Activated T-cell treated with anti-CD3 and anti-CD28 coated beads for 24 hours (primary cell): ENCODE data around the gene NOTCH4.

Experiments
- DNase-seq: peaks from one replicate; pipeline ENCODE4 v3.0.0-alpha.2; 2020; ENCODE audit warnings: low read depth

The NOTCH4 gene

DNA sequence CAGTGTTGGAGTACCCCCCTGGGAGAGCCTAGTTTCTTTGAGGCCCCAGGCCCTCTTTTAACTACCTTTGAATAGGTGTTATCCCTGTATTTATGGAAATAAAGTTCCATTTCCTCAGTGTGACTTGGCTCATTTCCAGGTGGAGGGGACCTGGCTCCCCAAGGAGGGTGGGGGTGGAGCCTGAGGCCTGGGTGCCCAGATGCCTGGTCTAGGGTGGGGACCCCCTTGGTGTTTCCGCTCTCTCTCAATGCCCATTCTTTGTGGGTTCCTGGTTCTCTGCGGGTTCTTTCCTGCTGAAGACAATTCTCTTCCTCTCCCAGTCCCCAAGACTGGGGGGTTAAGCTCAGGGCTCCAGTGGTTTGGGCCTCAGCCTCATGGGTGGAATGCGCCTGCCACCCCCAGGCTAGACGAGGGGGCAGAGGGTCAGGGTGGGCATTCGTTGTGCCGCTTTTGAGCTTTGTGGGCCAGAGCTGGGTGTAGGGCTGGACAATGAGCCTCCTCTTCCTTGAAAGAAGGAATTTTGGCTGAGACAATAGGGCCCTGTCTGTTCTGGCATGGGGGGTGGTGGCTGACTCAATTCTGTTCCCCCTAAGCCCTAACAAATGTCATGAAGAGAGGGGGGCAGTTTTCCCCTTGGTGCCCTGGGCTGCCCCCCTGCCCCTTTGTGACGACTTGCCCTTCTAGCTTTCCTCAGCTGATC is 60.2 kb downstream of the NOTCH4 start:
- no peak for DNase-seq

DNA sequence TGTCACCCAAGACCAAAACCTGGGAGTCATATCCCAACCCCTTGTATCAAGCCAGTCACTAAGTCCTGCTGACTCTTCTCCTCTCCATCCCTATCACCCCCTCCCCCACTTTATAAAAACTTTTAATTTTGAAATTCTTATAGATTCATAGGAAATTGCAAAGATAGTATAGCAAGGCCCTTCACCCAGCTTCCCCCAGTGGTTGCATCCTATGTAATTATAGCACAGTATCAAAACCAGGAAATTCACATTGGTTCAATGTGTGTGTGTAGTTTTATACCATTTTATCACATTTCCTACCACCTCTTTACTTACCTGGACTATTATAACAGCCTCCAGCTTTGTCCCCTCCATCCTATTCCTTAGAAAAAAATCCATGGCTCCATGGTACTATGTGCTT is 65.8 kb downstream of the NOTCH4 start:
- no peak for DNase-seq

DNA sequence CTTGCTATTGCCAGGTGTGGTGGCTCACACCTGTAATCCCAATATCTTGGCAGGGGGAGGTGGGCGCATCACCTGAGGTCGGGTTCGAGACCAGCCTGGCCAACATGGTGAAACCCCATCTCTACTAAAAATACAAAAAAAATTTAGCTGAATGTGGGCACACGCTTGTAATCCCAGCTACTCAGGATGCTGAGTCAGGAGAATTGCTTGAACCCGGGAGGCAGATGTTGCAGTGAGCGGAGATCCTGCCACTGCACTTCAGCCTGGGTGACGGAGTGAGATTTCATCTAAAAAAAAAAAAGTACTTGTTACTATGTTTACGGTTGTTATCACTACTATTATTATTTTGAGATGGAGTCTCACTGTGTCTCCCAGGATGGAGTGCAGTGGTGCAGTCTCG is 67.0 kb downstream of the NOTCH4 start:
- no peak for DNase-seq

DNA sequence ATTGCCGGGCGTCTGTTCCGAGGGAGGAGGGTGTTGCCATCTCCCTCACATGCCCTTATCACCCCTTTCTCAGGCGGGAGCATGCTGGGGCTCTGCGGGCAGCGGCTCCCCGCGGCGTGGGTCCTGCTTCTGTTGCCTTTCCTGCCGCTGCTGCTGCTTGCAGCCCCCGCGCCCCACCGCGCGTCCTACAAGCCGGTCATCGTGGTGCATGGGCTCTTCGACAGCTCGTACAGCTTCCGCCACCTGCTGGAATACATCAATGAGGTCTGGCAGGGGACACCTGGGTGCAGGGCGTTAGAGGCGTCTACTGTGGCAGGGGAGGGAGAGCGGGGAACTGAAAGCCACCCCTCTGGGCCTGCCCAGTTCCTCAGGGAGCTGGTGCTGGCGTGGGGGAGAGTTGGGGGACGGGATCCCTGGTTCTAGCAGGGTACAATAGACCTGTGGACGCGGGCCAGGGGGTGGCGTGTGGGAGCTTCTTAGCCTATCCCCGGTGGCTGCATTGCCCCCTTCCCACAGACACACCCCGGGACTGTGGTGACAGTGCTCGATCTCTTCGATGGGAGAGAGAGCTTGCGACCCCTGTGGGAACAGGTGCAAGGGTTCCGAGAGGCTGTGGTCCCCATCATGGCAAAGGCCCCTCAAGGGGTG is 69.2 kb downstream of the NOTCH4 start:
- DNase-seq = peak; percentile 46

DNA sequence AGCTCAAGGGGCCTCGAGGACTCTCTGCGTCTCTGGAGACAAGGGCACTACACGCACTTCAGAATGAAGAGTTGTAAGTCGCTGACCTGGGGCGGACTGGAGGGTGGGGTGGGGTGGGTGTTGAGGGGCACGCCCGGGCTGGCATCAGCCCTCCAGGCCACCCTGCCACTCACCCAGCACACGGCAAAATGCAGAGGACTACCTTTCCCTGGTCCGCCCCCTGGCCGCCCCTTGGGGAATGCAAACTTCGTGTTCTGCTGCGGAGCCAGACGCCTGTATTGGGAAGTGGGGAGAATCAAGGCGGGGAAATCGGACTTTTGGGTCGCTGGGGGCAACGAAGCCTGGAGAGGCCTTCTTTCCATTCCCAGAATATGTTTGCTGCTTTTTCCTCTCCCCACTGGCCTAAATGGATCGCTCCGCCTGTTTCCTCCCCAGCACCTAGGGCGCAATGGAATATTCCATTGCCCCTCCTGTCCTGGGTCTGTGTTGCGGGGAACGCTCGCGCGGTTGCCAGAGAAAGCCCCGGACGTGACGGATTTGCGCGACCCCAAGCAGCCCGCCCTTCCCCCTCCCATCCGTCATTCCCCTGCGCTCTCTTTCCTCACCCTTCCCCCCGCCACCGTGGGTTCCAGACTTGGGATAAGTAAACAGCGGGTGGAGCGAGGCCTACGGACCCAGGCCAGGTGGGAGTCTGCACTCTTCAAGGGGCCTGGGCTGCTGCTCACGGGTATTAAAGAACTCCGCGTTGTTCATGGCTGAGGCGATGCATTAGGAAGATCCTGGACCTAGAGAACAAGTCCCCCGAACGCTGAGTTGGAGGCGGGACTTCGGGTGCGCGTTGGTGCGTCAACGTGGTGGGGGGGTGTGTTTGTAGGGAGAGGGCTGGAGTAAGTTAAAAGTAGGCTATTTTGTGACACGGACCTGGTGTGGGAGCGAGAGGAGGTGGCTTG is 70.0 kb downstream of the NOTCH4 start, which contains the start of gene PPT2:
PPT2 (plus strand) TSS at position 578 of the 950 bp plus-strand sequence. CDS start 454 bp downstream, outside the sequence.
- DNase-seq = peak; percentile 79

DNA sequence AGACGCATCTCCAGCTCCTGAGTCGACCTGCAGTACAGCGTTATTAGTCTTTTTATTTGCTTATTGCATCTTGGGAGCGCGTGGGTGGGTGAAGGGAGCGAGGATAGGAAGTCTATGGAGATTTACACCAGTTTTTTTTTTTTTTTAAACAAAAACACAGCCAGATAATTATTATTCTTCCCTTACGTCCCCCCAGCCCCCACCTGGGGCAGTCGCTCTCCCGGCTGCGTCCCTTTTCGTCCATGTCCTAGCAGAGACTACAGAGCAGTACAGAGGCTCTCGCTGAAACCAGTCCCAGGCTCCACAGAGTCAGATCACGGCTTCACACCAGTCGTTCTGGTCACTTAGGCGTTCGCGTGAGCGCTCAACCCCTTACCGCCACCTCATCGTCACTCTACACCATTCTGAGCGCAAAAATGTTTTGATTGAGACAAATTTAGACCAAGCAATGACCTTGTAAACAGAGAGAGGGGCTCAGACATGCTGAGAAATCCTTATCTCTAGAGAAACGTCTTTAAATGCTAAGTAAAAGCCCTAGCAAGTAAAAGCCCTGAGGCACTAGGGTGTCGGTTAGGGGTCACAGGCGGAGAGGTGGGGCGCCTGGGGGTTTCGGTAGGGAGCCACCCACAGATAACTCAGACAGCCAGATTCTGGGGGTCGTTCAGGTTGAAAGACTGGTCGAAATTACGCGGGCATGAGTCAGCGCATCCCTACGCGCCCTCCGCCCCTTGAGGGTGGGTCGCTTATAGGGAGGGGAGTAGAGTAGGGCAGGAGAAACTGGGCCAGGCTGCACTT is 70.9 kb downstream of the NOTCH4 start:
- DNase-seq = no peak

DNA sequence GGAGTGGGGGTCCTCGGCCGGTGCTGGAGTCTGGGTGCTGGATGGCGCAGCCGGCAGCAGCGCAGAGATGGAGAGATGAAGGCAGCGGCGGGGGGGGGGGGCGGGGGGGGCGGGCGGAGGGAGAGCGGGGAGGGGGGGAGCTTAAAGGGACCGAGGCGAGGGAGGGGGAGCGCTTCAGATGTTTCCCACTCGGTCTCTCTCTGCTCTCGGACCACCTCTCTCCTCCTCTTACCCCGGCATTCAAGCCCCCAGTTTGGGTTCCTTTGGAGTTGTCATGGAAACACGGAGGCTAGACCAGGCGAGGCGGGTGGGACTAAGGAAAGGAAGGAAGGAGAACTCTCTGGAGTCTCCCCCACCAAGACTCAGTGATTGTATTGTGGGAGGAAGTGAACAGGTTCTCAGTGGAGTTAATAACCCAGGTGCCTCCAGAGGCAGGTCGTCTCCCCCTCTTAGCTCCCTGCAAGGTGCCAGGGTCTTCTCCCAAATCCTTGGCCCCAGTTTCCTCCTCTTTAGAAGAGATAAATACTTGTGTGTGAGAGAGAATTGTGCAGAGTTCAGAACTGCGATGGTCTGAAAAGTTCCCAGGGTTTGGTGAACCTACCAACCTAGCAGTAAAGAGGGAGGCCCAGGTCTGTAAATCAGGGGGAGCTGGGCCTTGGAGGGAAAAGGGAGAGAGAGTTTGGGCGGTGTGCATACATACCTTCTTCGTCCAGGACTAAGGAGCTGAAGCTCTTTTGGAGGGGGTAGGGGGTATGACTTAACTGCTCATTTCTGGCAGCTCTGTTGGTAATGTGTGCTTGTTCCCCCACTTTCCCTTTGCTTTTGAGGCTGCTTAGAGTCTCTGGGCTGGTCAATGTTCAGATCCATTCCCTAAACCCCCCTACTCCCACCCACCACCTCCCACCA is 71.8 kb downstream of the NOTCH4 start, which contains the start of gene PRRT1:
PRRT1 (minus strand) TSS at position 77 of the 906 bp plus-strand sequence. CDS start 112 bp downstream, outside the sequence.
- DNase-seq = no peak

DNA sequence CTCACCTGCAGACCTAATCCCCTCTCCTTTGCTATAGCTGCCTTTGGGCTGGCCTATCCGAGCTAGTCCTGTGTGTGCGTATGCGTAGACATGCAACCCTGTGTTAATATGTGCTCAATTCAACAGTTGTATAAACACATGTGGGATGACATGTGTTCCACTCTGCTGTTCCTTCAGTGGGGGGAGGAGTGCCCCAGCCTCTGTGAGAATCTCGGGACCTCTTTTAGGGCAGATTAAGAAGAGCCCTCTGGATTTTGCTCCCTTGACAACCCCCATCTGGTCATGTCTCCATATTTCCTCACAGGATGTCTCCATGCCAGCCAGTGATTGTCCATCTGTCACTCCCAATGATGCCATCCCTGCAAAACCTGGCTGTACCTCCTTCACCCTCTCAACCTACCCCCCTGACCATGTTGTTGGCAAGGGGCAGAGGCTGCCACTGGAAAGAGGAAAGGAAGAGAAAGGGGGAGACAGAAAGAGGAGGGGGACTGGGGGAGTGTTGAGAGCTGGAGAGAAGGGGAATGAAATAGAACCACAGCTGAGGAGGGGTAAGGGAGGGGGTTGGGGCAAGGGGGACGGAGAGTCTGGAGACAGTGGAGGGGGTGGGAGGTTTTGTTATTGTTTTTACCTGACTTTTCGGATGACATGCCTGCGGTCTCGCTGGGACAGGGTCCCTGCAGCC is 72.5 kb downstream of the NOTCH4 start:
- no peak for DNase-seq

DNA sequence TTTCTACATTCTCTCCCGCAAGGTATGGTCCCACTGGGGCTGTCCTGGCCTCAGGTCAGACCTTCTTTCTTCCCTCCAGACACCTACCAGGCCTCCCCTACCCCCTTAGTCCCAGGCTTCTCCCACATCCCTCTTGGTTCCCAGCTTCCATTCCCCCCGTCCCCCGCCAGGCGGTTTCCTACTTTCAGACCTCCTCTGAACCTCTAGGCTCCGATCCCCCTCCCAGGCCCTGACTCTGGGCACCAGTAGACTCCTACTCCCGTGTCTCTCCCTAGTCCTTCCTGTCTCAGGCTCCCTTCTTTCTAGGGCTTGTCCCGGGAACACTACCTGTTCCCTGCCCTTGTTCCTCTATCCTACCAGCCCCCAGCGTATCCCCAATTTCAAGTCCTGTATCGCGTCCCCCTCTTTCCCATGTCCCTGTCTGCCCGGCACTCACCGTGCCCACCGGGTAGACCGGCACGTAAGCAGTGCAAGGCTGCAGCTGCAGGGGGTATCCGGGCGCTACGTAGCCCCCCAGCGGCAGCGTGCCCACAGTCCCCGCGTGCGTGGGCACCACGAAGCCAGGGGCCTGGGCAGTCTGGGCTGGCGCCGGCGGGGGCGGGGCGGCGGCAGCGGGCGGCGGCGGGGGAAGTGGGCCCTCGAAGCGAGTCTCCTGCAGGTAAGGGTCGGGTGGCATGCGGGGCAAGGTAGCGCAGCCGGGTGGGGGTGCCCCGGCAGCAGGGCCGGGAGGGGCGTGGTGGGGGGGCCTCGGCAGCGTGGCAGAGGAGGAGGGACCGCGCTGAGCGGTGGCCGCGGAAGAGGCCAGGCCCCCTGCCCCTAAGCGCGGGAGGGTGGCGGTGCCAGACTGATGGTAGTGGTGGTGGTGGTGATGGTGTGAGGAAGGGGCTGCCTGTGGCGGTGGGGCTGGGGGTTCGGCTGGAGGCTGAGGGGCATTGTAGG is 73.7 kb downstream of the NOTCH4 start:
- DNase-seq = no peak

DNA sequence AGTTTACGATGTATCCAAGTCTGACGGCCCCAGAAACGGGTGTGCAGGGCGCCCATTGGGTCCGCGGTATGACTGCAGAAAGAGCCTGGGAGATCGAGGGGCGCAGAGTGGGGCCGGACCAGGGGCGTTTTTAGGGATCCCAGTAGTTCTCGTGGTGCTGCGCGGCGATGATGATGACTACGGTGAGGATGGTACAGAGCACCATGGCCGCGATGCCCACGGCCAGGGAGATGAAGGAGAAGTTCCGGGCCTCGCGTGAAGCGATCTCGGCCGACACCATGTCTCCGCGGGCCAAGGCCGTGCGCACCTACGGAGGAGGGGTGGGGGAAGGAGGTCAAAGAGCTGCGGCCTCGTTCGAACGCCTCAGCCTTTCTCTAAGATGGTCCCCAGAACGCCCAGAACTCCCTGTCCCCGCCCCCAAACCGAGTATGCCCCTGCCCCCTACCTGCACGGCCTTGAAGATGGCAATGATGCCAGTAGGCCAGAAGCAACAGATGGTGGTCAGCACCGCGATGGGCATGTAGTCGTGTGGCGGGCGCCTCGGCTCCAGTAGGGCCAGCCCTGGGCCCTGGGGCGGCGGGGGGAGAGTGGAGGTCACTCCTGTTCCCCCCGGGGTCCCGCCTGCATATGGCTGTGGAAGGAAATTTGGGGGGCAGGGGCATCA is 74.6 kb downstream of the NOTCH4 start:
- DNase-seq = no peak

DNA sequence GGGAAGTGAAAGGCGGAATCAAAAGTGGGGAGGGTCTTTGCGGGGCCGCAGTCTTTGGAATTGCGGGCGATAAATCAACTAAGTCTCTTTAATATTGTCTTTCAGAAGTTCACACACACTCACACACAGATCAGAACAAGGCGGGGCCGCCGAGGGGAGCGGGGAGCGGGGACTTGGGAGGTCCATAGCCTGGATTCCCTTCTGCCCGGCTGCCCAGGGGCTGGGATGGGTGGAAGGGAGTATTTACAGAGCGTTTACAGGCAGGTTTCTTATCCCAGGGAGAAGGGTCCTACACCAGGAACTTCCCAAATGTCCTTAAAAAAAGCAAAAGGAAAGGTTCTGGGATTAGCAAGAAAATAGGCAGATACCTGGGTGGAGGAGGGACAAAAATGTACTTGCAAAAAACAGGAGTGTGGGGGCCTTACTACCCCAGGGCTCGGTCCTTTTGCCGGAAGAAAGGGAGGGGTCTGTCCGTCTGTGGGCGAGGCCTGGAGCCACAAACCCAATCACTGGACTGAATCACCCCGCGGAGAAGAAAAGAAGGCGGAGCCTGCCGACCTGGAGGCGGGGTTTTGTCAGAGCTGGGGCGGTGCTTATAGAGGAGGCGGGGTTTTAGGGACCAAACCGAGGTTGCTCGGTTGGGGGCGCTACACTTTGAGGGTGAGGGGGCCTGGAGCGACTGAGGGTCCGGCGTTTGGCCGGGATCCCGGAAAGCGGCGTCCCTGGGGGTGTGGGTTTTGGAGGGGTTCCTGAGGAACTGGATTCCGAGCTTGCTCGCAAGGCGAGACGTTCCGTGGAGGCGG is 75.4 kb downstream of the NOTCH4 start:
- peak; percentile 58 for DNase-seq

DNA sequence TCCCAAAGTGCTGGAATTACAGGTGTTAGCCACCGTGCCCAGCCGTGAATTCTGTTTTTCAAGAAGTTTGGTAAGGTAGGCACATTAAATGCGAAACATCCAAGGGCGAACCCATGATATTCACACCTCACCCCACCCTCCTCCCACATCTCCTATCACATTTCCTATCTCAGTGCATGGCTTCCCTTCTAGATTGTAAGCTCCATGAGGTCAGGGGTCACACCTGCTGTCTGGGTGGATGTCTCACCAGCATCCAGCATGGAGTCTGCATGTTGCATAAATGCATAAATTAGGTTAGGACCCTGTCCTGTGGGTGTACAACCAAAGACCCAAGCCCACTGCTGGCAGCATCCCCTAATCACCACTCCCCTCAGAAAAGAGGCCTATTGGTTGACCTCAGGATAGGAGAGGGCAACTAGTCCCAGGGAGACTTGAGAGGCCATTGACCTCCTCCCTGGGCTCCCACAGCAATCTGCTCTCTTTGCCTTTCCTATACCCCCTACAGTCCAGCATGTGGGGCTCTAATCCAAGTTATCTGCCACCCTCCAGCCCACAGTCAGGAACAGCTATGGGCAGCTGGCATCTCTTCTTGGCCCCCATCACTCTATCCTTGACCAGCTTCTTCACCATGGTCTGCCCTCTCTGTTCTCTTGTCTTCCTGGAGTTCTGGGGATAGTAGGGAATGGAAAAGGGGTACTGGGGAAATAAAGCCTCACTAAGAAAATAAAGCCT is 76.3 kb downstream of the NOTCH4 start:
- no peak for DNase-seq

DNA sequence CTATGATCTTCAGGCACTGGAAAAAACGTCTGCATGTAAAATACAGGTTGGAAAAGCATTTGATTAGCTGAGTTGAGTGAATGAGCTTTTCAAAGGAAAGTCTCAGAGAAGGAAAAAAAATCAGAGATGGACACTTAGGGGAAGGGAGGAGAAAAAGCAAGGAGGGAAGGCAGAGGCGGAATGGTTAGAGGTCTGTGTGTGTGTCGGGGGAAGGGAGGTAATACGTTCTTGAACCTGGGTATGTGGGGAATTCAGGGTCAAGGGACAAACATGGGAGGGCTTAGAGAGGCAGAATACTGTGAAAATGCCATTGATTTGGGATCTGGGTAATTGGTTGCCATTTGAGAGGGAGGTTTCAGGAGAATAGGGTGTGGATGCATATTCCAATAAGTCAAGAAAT is 77.2 kb downstream of the NOTCH4 start:
- no peak for DNase-seq

DNA sequence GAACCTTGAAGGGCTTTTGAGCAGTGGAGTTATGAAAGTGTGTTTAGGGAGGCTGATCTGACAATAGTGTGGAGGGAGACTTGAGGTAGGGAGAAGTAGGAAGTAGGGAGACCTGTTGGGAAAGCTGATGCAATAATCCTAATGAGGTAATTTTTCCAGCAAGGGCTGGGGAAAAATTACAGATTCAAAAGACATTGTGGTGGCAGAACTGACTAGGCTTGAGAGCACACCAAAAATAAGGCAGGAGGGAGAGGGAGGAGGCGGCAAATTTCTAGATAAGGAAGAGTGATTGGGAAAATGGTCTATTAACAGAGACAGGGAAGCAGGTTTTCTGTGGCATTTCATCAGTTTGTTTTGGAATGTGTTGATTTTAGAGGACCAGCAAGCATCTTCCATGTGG is 77.6 kb downstream of the NOTCH4 start:
- DNase-seq = no peak
